Esophagus muscularis mucosa (tissue), 4 donors: ENCODE data around the gene RBM19. TPM values are rescaled to one million over a fixed set of nuclear protein-coding genes. Genes with fewer than 3 reads are reported as not detected.
"Not testable (repeated sequence)": the region's sequence is repeated elsewhere in the genome, so short reads cannot be mapped to it uniquely, and the experiment has no call there.

Experiments used
- DNase-seq: peaks from one replicate; pipeline ENCODE4 v3.0.0-alpha.2; 2017; ENCODE audit errors: extremely low spot score
- H3K27ac ChIP-seq, 4 donors: fragments of 200-600 bp; sonication (generic); replicated peaks in 1 of 4; 1 replicate in 3 of 4; 2 replicates in 1 of 4; pipeline ENCODE4 v1.5.1; 2016 to 2019; ENCODE audit warnings: mild to moderate bottlenecking in 1 of 4
- H3K27me3 ChIP-seq, 4 donors: fragments of 200-600 bp; sonication (generic); one replicate each; pipeline versions ENCODE4 v1.5.1 to v1.6.0; 2016 to 2019
- H3K36me3 ChIP-seq, 4 donors: fragments of 200-600 bp; sonication (generic); one replicate each; pipeline ENCODE4 v1.5.1; 2016 to 2019
- H3K4me1 ChIP-seq, 4 donors: fragments of 200-600 bp; sonication (generic); one replicate each; pipeline ENCODE4 v1.5.1; 2016 to 2019
- H3K4me3 ChIP-seq, 4 donors: fragments of 200-600 bp; sonication (generic); 1 replicate in 2 of 4; 2 replicates in 2 of 4; pipeline ENCODE4 v1.5.1; 2016 to 2019; ENCODE audit warnings: mild to moderate bottlenecking in 4 of 4, moderate library complexity in 1 of 4
- H3K9me3 ChIP-seq, 4 donors: fragments of 200-600 bp; sonication (generic); 1 replicate in 3 of 4; 2 replicates in 1 of 4; pipeline ENCODE4 v1.5.1; 2016 to 2019
- CTCF ChIP-seq, 3 experiments: fragments of 200-600 bp in 2 of 3; fragments of 450-650 bp in 1 of 3; sonication (generic) in 2 of 3; IDR thresholded peaks; one replicate each; pipeline ENCODE4 v1.5.1; 2017 to 2019; ENCODE audit warnings: antibody characterized with exemption in 3 of 3, mild to moderate bottlenecking in 2 of 3, moderate library complexity in 1 of 3
- EP300 ChIP-seq: sonication (generic); formaldehyde crosslinking; IDR thresholded peaks from one replicate; pipeline ENCODE4 v1.6.1; 2017; ENCODE audit warnings: antibody characterized with exemption
- POLR2A ChIP-seq: fragments of 450-650 bp; IDR thresholded peaks from one replicate; pipeline ENCODE4 v1.6.1; 2017; ENCODE audit warnings: antibody characterized with exemption, moderate library complexity, mild to moderate bottlenecking, low read depth
- POLR2AphosphoS5 ChIP-seq, 2 donors: sonication (generic); formaldehyde crosslinking; IDR thresholded peaks; one replicate each; pipeline ENCODE4 v1.6.1; 2017; ENCODE audit warnings: antibody characterized with exemption in 2 of 2
- WGBS: methylation state at CpG from one replicate; pipeline ENCODE4 v1.1.5; 2018; 5-methylcytosine and 5-hydroxymethylcytosine counted together
- intact Hi-C: fragments of 100-400 bp; cut with DNase I; formaldehyde crosslinking; loops from one replicate; pipeline ENCODE4 v1.15.1; 2023
- total RNA-seq, 4 donors: library from RNA; depleted of rRNA; stranded (reverse); fragments of >200 nt; gene quantifications; one replicate each; pipeline versions ENCODE4 v1.1.0 to v1.2.1, GENCODE V29; 2016

Gene RBM19
- total RNA-seq, 4 donors from 2014 or later = 26.7 to 40.0 (median 27.4) TPM

DNA sequence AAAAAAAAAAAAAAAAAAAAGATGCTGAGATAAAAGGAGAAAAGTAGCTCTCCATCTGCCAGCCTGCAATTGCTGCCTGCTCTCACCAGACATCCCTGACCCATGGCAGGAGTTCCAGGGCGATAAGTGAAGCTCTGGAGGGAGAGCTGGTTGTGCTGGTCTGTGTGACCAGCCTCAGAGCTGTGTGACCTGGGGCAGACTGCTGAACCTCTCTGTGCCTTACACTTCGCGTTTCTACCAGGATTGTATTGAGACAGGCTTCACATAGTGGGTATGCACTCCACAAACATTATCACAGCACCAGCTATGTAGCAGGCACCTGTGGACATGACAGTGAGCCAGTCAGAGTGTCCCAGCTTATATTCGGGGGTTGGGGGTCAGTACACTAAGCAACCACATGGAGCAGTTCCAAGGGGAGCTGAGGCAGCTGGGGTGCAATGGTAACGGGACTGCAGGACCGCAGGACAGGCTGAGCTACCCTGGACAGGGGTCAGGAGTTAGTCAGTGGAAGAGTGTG, 57.5 kb downstream of the RBM19 start:
- no peak for TF ChIP-seq EP300
- TF ChIP-seq CTCF (IDR thresholded peaks at IDR 0.05) = no peak
- no peak for TF ChIP-seq POLR2AphosphoS5 (IDR thresholded peaks at IDR 0.05)
- no peak for TF ChIP-seq POLR2A
- 91% methylated on average over 6 of the region's 6 CpGs for WGBS
- no peak overlapping the region for H3K27ac ChIP-seq
- intact Hi-C loops = loop anchor here (10.0 kb wide), 1 partner anchor 374 kb away; no protein-coding TSS in a partner anchor
- no peak for DNase-seq
- peaks cover 19 to 94% (median 77%) of the 10 kb centered on the region in 4 donors for H3K36me3 ChIP-seq
- H3K4me1 ChIP-seq = no peaks in the 10 kb centered on the region
- H3K27me3 ChIP-seq = no peaks in the 10 kb centered on the region
- H3K4me3 ChIP-seq = no peak overlapping the region
- no peaks in the 10 kb centered on the region for H3K9me3 ChIP-seq

GRCh38 chr12:113907446-113908180, 58.5 kb downstream of the RBM19 start:
- Histone ChIP-seq H3K27ac (no peak overlapping the region), H3K36me3 (peaks cover 24 to 94% (median 76%) of the 10 kb centered on the region in 4 donors), H3K4me3 (no peak overlapping the region), H3K27me3 (no peaks in the 10 kb centered on the region), H3K4me1 (no peaks in the 10 kb centered on the region), H3K9me3 (no peaks in the 10 kb centered on the region)
- TF ChIP-seq EP300 = no peak
- no peak for TF ChIP-seq POLR2A
- TF ChIP-seq POLR2AphosphoS5 (IDR thresholded peaks at IDR 0.05) = no peak
- TF ChIP-seq CTCF (IDR thresholded peaks at IDR 0.05) = no peak
- intact Hi-C loops = loop anchor here (10.0 kb wide), 1 partner anchor 373 kb away; no protein-coding TSS in a partner anchor
- WGBS = 94% methylated on average over 9 of the region's 11 CpGs
- DNase-seq = no peak

DNA sequence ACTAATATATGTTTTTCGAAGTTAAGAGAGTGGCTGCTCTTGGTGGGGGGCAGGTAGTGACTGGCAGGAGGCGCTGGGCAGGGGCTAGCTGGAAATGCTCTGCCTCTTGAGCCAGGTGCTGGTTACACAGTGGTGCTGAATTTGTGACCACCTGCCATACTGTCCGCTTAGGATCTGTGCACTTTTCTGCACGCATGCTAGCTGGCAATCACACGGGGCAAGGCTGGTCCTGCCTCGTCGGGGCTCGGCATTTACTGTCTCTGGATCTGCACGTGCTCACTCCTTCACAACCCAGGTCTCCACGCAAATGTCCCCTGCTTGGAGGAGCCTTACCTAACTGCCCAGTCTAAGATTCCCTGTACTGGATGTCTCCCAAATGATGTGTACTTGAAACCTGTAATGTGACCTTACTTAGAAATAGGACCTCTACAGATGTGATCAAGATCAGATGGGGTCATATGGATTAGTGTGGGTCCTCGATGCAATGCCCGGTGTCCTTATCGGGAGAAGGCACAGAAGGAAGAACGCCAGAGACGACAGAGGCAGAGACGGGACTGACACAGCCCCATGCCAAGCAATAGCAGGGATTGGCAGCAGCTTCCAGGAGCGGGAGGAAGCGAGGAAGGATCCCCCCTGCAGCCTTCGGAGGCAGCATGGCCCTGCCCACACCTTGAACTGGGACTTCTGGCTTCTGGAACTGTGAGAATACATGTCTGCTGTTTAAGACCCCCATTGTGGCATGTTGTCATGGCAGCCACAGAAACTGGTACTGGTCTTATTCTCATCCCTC, 59.5 kb downstream of the RBM19 start:
- Histone ChIP-seq H3K27me3 (no peaks in the 10 kb centered on the region), H3K36me3 (peaks cover 18 to 84% (median 71%) of the 10 kb centered on the region in 4 donors), H3K4me1 (no peaks in the 10 kb centered on the region), H3K9me3 (no peaks in the 10 kb centered on the region), H3K4me3 (no peak overlapping the region), H3K27ac (no peak overlapping the region)
- TF ChIP-seq POLR2A (no peak), CTCF (IDR thresholded peaks at IDR 0.05) (no peak), EP300 (no peak), POLR2AphosphoS5 (IDR thresholded peaks at IDR 0.05) (no peak)
- WGBS = 97% methylated on average over 19 of the region's 19 CpGs
- intact Hi-C loops = loop anchor here (10.0 kb wide), 1 partner anchor 372 kb away; no protein-coding TSS in a partner anchor
- DNase-seq = no peak

DNA sequence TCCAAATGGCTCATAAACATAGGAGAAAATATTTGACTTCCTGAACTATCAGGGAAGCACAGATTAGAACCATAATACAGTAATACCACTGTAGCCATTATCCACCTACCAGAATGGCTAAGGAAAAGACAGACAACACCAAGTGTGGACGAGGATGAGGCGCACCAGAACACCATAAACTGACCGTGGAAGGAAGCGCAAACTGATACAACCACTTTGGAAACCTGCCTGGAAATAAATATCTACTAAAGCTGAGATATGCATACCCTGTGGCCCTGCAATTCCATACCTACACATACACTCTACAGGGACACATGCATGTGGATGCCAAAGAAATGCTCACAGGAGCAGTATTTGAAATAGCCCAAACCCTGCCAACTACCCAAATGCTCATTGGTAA, 60.3 kb downstream of the RBM19 start:
- H3K4me3 ChIP-seq = no peak overlapping the region
- WGBS = 81% methylated on average over 4 of the region's 4 CpGs
- no peaks in the 10 kb centered on the region for H3K4me1 ChIP-seq
- intact Hi-C loops = loop anchor here (10.0 kb wide), 1 partner anchor 371 kb away; no protein-coding TSS in a partner anchor
- DNase-seq = no peak
- no peaks in the 10 kb centered on the region for H3K27me3 ChIP-seq
- no peak overlapping the region for H3K27ac ChIP-seq
- TF ChIP-seq POLR2A = no peak
- H3K36me3 ChIP-seq = peaks cover 18 to 76% (median 64%) of the 10 kb centered on the region in 4 donors
- H3K9me3 ChIP-seq = no peaks in the 10 kb centered on the region

DNA sequence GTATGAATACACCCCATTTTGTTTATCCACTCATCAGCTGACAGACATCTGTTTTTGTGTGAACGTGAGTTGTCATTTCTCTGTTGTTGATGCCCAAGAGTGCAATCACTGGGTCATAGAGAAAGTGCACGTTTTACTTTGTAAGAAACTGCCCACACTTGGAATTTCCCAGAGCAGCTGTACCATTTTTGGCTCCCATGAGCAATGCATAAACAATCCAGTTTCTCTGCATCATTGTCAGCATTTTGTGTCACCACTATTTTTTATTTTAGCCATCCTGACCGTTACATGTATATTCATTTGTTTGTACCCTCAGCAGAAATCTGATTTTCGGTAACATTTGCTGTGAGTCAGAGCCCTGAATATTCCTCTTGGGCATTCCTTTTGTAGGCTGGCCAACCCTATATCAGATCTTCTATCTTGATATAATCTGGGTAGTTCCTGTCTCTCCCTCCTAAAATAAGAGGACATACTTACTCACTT, 62.7 kb downstream of the RBM19 start:
- Histone ChIP-seq H3K4me1 (no peaks in the 10 kb centered on the region), H3K27me3 (no peaks in the 10 kb centered on the region), H3K27ac (no peak overlapping the region), H3K4me3 (no peak overlapping the region), H3K36me3 (peaks cover 25 to 58% (median 46%) of the 10 kb centered on the region in 4 donors), H3K9me3 (no peaks in the 10 kb centered on the region)
- intact Hi-C loops = loop anchor here (10.0 kb wide), 1 partner anchor 369 kb away; no protein-coding TSS in a partner anchor
- 81% methylated on average over 4 of the region's 4 CpGs for WGBS
- TF ChIP-seq EP300 (no peak), CTCF (IDR thresholded peaks at IDR 0.05) (no peak), POLR2AphosphoS5 (IDR thresholded peaks at IDR 0.05) (no peak), POLR2A (no peak)
- DNase-seq = no peak

DNA sequence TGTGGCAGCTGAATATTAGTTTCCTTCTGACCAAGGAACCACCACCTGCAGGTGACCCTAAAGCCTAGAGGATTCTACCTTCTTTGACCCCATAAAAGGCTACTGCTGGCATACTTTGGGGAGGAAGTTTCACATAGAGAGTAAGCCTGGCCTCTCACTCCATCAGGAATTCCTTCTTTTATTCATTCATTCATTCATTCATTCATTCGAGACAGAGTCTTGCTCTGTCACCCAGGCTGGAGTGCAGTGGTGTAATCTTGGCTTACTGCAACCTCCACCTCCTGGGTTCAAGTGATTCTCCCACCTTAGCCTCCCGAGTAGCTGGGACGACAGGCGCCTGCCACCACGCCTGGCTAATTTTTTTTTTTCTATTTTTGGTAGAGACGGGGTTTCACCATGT, 64.8 kb downstream of the RBM19 start:
- H3K36me3 ChIP-seq = peaks cover 21 to 47% (median 32%) of the 10 kb centered on the region in 4 donors
- not testable (repeated sequence) for H3K4me3 ChIP-seq, H3K27me3 ChIP-seq, H3K4me1 ChIP-seq, DNase-seq, H3K9me3 ChIP-seq, H3K27ac ChIP-seq
- 97% methylated on average over 6 of the region's 6 CpGs for WGBS
- intact Hi-C loops = loop anchor here (10.0 kb wide), 1 partner anchor 367 kb away; no protein-coding TSS in a partner anchor
